ENCODE measurements around the gene ZNF790.

Gene ZNF790

DNA sequence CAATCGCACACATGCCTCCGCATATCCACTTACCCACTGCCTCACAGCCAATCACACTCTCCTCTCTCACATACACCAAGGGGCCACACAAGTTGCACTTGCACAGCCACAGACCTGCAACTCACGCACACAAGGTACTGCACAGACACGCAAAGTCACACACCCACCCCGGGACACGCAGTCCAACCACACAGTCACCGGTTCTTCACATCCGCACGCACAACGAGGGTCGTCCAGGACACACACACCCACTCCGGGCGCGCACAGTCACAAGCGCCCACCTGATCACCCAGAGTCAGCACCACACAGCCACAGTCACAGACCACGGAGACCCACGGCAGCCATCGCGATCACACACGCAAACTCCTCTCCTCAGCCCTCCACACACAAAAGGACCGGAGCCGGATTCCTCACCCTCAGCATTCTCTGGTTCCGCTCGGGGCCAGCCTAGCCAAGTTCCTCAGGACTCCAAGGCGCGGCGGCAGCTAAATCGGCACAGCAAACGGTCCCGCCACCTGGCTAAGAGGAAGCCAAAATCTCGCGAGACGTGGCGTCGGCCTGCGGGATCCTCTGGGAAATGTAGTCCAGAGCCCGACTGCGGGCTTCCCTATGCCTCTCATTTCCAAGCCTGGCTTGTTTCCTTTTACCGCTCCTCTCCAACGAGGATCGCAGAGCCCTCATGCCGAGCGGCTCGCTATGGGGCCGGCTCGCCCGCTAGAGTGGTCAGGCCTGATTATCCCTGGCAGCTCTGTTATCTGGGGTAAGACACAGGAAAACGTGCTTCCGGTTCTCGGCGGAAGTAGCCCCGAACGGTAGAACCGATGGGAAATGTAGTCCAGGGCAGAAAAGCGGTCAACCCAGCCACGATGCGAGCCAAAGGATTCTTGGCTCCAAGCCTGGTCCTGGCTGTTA lies 65.6 kb downstream of the ZNF790 start, which contains the start of gene ZNF850:
Gene ZNF850, minus strand, starts transcription at position 497 of the 912 bp plus-strand sequence. CDS start 10,201 bp downstream, outside the sequence.
- peak; percentile 82 to 86 for DNase-seq (ENCODE audit: low read depth in 1 of 2, low spot score in 1 of 2)

DNA sequence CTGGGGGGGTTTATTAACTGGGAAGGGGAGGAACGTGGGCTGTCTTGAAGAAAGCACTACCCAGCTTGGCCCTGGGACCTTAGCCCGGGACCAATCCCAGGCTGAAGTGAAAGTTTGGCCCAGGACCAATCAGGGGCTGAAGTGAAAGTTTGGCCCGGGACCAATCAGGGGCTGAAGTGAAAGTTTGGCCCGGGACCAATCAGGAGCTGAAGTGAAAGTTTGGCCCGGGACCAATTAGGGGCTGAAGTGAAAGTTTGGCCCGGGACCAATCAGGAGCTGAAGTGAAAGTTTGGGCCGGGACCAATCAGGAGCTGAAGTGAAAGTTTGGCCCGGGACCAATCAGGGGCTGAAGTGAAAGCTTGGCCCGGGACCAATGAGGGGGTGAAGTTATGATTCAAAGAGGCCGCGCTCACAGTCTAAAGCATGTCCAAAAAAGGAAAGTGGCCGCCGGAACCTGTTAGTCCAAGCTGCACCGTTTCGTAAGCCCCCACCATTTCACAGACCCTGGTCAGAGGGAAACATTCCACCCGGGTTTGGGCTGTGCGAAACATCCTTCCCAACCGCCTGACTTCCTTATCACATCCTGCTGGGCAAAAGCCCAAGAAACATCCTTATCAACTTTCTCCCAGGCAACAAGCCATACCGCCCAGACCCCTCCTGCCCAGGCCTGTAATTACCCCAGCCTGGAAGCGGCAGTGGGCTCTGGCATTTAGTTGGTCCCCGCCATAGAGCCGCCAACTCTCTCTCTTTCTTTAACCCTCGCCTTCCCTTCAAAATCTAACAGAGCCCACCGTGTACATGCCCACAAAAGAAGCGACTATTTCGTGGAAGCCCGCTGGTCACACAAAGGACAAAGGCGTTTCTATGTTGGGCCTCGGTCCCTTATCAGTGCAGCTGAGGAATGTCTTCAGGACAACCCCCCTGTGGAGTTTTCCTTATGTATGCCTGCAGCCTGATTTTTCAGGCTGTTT lies 66.6 kb downstream of the ZNF790 start:
- no peak for DNase-seq (ENCODE audit: low read depth in 1 of 2, low spot score in 1 of 2)

Data from stimulated activated CD4-positive, alpha-beta T cell treated with anti-CD3 and anti-CD28 coated beads, Interleukin-15, amount 100 ng/mL, for 1 hour (primary cell).